GM21529 (cell line): ENCODE measurements around the gene BHLHA15.

Source experiments
- ATAC-seq: cut with Tn5 transposase; IDR thresholded peaks from one replicate; pipeline ENCODE4 v1.9.1; 2021; ENCODE audit not compliant: unreplicated experiment

Gene BHLHA15

GRCh38 chr7:98223351-98223897 lies 12.2 kb downstream of the BHLHA15 start:
- no peak for ATAC-seq

GRCh38 chr7:98223898-98224700 lies 12.9 kb downstream of the BHLHA15 start:
- ATAC-seq = no peak

GRCh38 chr7:98224701-98225181 lies 13.5 kb downstream of the BHLHA15 start:
- no peak for ATAC-seq

- no peak for ATAC-seq
Observed at GRCh38 chr7:98225913-98226614, 14.8 kb downstream of the BHLHA15 start.

- ATAC-seq = no peak
Observed at GRCh38 chr7:98227939-98228338, 16.7 kb downstream of the BHLHA15 start.

- ATAC-seq = no peak
Observed at GRCh38 chr7:98228801-98229200, 17.6 kb downstream of the BHLHA15 start.

- ATAC-seq = no peak
Observed at GRCh38 chr7:98229441-98229840, 18.2 kb downstream of the BHLHA15 start.

GRCh38 chr7:98229991-98230745 lies 18.9 kb downstream of the BHLHA15 start:
- ATAC-seq = no peak

GRCh38 chr7:98230746-98231471 lies 19.7 kb downstream of the BHLHA15 start:
- no peak for ATAC-seq

GRCh38 chr7:98231493-98232262 lies 20.4 kb downstream of the BHLHA15 start:
- no peak for ATAC-seq

GRCh38 chr7:98232263-98232585 lies 21.0 kb downstream of the BHLHA15 start:
- no peak for ATAC-seq

- ATAC-seq = no peak
Observed at GRCh38 chr7:98232799-98233198, 21.6 kb downstream of the BHLHA15 start.

- no peak for ATAC-seq
Observed at GRCh38 chr7:98233219-98234070, 22.2 kb downstream of the BHLHA15 start.

- no peak for ATAC-seq
Observed at GRCh38 chr7:98234429-98235147, 23.3 kb downstream of the BHLHA15 start.

- ATAC-seq = no peak
Observed at GRCh38 chr7:98235901-98236300, 24.7 kb downstream of the BHLHA15 start.

- ATAC-seq = no peak
Observed at GRCh38 chr7:98236355-98237185, 25.3 kb downstream of the BHLHA15 start.

- ATAC-seq = no peak
Observed at GRCh38 chr7:98238076-98238475, 26.8 kb downstream of the BHLHA15 start.

GRCh38 chr7:98238976-98239375 lies 27.7 kb downstream of the BHLHA15 start:
- no peak for ATAC-seq
